HEK293 (cell line): ENCODE measurements around the gene SPTBN1.

Experiments
- CTCF ChIA-PET: fragments of 350-600 bp; formaldehyde crosslinking; extraction: SDS; loops from one replicate; lab custom pipeline; 2021; ENCODE audit warnings: antibody characterized with exemption; lab: Yijun Ruan, JAX
- POLR2A ChIA-PET: fragments of 300-600 bp; formaldehyde crosslinking; extraction: SDS; loops from one replicate; lab custom pipeline; 2020; ENCODE audit warnings: antibody characterized with exemption, inconsistent platforms; lab: Yijun Ruan, JAX
- H3K27ac ChIP-seq: fragments of 200-500 bp; sonication (Bioruptor generic); 2 replicates; pipeline ENCODE4 v1.5.1; 2014; ENCODE audit warnings: low read depth, low read length, control low read depth, inconsistent platforms; ENCODE audit errors: extremely low read depth
- H3K36me3 ChIP-seq, 2 experiments: fragments of 200-500 bp in 1 of 2; sonication (Bioruptor generic) in 1 of 2; 1 replicate in 1 of 2; 2 replicates in 1 of 2; pipeline ENCODE4 v1.5.1; 2014 to 2017; ENCODE audit warnings: inconsistent platforms in 2 of 2, low read length in 2 of 2; ENCODE audit not compliant: control insufficient read depth in 2 of 2, insufficient read depth in 1 of 2
- H3K4me1 ChIP-seq: fragments of 200-500 bp; sonication (Bioruptor generic); 2 replicates; pipeline ENCODE4 v1.5.1; 2014; ENCODE audit warnings: mild to moderate bottlenecking, low read length, inconsistent platforms; ENCODE audit not compliant: control insufficient read depth, insufficient read depth
- H3K4me3 ChIP-seq: 2 replicates; pipeline ENCODE4 v1.5.1; 2011; ENCODE audit warnings: low read depth, mild to moderate bottlenecking, control low read depth, low read length, moderate library complexity
- H3K9me3 ChIP-seq: fragments of 200-500 bp; sonication (Bioruptor generic); 2 replicates; pipeline ENCODE4 v1.5.1; 2014; ENCODE audit warnings: low read depth, low read length, inconsistent platforms; ENCODE audit not compliant: control insufficient read depth, insufficient read depth
- KLF10 ChIP-seq: fragments of 450-650 bp; IDR thresholded peaks from 2 replicates; pipeline ENCODE4 v1.5.1; 2018; ENCODE audit warnings: missing biosample characterization, mild to moderate bottlenecking, missing genetic modification characterization
- SCRT2 ChIP-seq: fragments of 450-650 bp; formaldehyde crosslinking; IDR thresholded peaks from 2 replicates; pipeline ENCODE4 v1.5.1; 2016; ENCODE audit warnings: missing biosample characterization, missing genetic modification characterization
- ZBTB1 ChIP-seq: fragments of 450-650 bp; formaldehyde crosslinking; IDR thresholded peaks from 2 replicates; pipeline ENCODE4 v1.5.1; 2016; ENCODE audit warnings: missing biosample characterization, missing genetic modification characterization
- ZBTB17 ChIP-seq: fragments of 450-650 bp; formaldehyde crosslinking; IDR thresholded peaks from 2 replicates; pipeline ENCODE4 v1.5.1; 2016; ENCODE audit warnings: missing biosample characterization, missing genetic modification characterization
- ZBTB26 ChIP-seq: fragments of 450-650 bp; formaldehyde crosslinking; optimal IDR thresholded peaks from 2 replicates; pipeline ENCODE3; 2016; ENCODE audit warnings: missing biosample characterization, mild to moderate bottlenecking, missing genetic modification characterization
- ZFP69B ChIP-seq: fragments of 450-650 bp; formaldehyde crosslinking; IDR thresholded peaks from 2 replicates; pipeline ENCODE4 v1.5.1; 2016; ENCODE audit warnings: missing biosample characterization, missing genetic modification characterization
- ZNF133 ChIP-seq: fragments of 450-650 bp; formaldehyde crosslinking; IDR thresholded peaks from 2 replicates; pipeline ENCODE4 v1.5.1; 2016; ENCODE audit warnings: missing biosample characterization, missing genetic modification characterization
- ZNF146 ChIP-seq: fragments of 450-650 bp; formaldehyde crosslinking; IDR thresholded peaks from 2 replicates; pipeline ENCODE4 v1.5.1; 2016; ENCODE audit warnings: missing biosample characterization, missing genetic modification characterization
- ZNF155 ChIP-seq: fragments of 450-650 bp; formaldehyde crosslinking; IDR thresholded peaks from 2 replicates; pipeline ENCODE4 v1.5.1; 2016; ENCODE audit warnings: missing biosample characterization, missing genetic modification characterization
- ZNF184 ChIP-seq: fragments of 450-650 bp; IDR thresholded peaks from 2 replicates; pipeline ENCODE4 v1.5.1; 2018; ENCODE audit warnings: missing biosample characterization, mild to moderate bottlenecking, missing genetic modification characterization
- ZNF2 ChIP-seq: fragments of 450-650 bp; formaldehyde crosslinking; IDR thresholded peaks from 2 replicates; pipeline ENCODE4 v1.5.1; 2016; ENCODE audit warnings: missing biosample characterization, missing genetic modification characterization
- ZNF211 ChIP-seq: fragments of 450-650 bp; formaldehyde crosslinking; IDR thresholded peaks from 2 replicates; pipeline ENCODE4 v1.5.1; 2016; ENCODE audit warnings: low read depth, missing biosample characterization, missing genetic modification characterization
- ZNF239 ChIP-seq: fragments of 450-650 bp; formaldehyde crosslinking; IDR thresholded peaks from 2 replicates; pipeline ENCODE4 v1.5.1; 2016; ENCODE audit warnings: missing biosample characterization, missing genetic modification characterization
- ZNF24 ChIP-seq: fragments of 450-650 bp; formaldehyde crosslinking; IDR thresholded peaks from 2 replicates; pipeline ENCODE4 v1.5.1; 2016; ENCODE audit warnings: missing biosample characterization, missing genetic modification characterization
- ZNF266 ChIP-seq: fragments of 450-650 bp; formaldehyde crosslinking; IDR thresholded peaks from 2 replicates; pipeline ENCODE4 v1.5.1; 2016; ENCODE audit warnings: missing biosample characterization, missing genetic modification characterization, low read depth
- ZNF324 ChIP-seq: fragments of 450-650 bp; formaldehyde crosslinking; IDR thresholded peaks from 2 replicates; pipeline ENCODE4 v1.5.1; 2016; ENCODE audit warnings: missing biosample characterization, missing genetic modification characterization
- ZNF391 ChIP-seq: fragments of 450-650 bp; formaldehyde crosslinking; IDR thresholded peaks from 2 replicates; pipeline ENCODE4 v1.5.1; 2016; ENCODE audit warnings: low read depth, missing biosample characterization, missing genetic modification characterization, borderline replicate concordance
- ZNF416 ChIP-seq: fragments of 450-650 bp; formaldehyde crosslinking; IDR thresholded peaks from 2 replicates; pipeline ENCODE4 v1.5.1; 2016; ENCODE audit warnings: missing biosample characterization, missing genetic modification characterization
- ZNF529 ChIP-seq: fragments of 450-650 bp; formaldehyde crosslinking; IDR thresholded peaks from 2 replicates; pipeline ENCODE4 v1.5.1; 2017; ENCODE audit warnings: missing genetic modification characterization, missing biosample characterization; ENCODE audit not compliant: insufficient replicate concordance
- ZNF549 ChIP-seq: fragments of 450-650 bp; IDR thresholded peaks from 2 replicates; pipeline ENCODE4 v1.5.1; 2018; ENCODE audit warnings: missing biosample characterization, missing genetic modification characterization, mild to moderate bottlenecking, inconsistent platforms, moderate library complexity
- ZNF558 ChIP-seq: fragments of 450-650 bp; formaldehyde crosslinking; IDR thresholded peaks from 2 replicates; pipeline ENCODE4 v1.5.1; 2016; ENCODE audit warnings: missing biosample characterization, missing genetic modification characterization
- ZNF624 ChIP-seq: fragments of 450-650 bp; formaldehyde crosslinking; IDR thresholded peaks from 2 replicates; pipeline ENCODE4 v1.5.1; 2017; ENCODE audit warnings: missing biosample characterization, missing genetic modification characterization
- ZNF707 ChIP-seq: fragments of 450-650 bp; formaldehyde crosslinking; IDR thresholded peaks from 2 replicates; pipeline ENCODE4 v1.5.1; 2016; ENCODE audit warnings: missing biosample characterization, missing genetic modification characterization
- TF ChIP-seq, protein P1 (sequence below): fragments of 450-650 bp; formaldehyde crosslinking; IDR thresholded peaks from 2 replicates; pipeline ENCODE4 v1.5.1; 2016; ENCODE audit warnings: missing biosample characterization, missing genetic modification characterization
- TF ChIP-seq, protein P2 (sequence below): fragments of 450-650 bp; formaldehyde crosslinking; IDR thresholded peaks from 2 replicates; pipeline ENCODE4 v1.5.1; 2016; ENCODE audit warnings: missing biosample characterization, missing genetic modification characterization

SPTBN1 gene

GRCh38 chr2:54429054-54429453 is 27.1 kb upstream of the SPTBN1 start (continued):
- TF ChIP-seq ZNF133 (no peak), ZNF529 (tag by site-specific recombination) (no peak), SCRT2 (no peak), ZNF558 (tag by site-specific recombination) (no peak), ZNF391 (tag by site-specific recombination) (no peak), ZNF211 (tag by site-specific recombination) (no peak), ZBTB1 (tag by site-specific recombination) (no peak), ZNF416 (tag by site-specific recombination) (no peak), ZBTB26 (tag by site-specific recombination) (no peak), ZBTB17 (tag by site-specific recombination) (no peak)

GRCh38 chr2:54429811-54430551 is 26.1 kb upstream of the SPTBN1 start:
- no peaks in the 10 kb centered on the region for H3K4me1 ChIP-seq
- H3K27ac ChIP-seq: no peak overlapping the region
- POLR2A ChIA-PET: no interaction called here
- H3K36me3 ChIP-seq: no peaks in the 10 kb centered on the region
- TF ChIP-seq, protein P1, sequence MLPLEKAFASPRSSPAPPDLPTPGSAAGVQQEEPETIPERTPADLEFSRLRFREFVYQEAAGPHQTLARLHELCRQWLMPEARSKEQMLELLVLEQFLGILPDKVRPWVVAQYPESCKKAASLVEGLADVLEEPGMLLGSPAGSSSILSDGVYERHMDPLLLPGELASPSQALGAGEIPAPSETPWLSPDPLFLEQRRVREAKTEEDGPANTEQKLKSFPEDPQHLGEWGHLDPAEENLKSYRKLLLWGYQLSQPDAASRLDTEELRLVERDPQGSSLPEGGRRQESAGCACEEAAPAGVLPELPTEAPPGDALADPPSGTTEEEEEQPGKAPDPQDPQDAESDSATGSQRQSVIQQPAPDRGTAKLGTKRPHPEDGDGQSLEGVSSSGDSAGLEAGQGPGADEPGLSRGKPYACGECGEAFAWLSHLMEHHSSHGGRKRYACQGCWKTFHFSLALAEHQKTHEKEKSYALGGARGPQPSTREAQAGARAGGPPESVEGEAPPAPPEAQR: no peak
- no peak for TF ChIP-seq ZNF549 (tag by site-specific recombination)
- TF ChIP-seq ZNF184 (tag by site-specific recombination): no peak
- TF ChIP-seq ZNF324 (tag by site-specific recombination): no peak
- no peak for TF ChIP-seq ZNF24 (tag by site-specific recombination)
- no peak for TF ChIP-seq KLF10 (tag by site-specific recombination)
- no peak for TF ChIP-seq ZNF2
- no peak for TF ChIP-seq ZNF266 (tag by site-specific recombination)
- TF ChIP-seq ZNF239: no peak
- TF ChIP-seq, protein P2, sequence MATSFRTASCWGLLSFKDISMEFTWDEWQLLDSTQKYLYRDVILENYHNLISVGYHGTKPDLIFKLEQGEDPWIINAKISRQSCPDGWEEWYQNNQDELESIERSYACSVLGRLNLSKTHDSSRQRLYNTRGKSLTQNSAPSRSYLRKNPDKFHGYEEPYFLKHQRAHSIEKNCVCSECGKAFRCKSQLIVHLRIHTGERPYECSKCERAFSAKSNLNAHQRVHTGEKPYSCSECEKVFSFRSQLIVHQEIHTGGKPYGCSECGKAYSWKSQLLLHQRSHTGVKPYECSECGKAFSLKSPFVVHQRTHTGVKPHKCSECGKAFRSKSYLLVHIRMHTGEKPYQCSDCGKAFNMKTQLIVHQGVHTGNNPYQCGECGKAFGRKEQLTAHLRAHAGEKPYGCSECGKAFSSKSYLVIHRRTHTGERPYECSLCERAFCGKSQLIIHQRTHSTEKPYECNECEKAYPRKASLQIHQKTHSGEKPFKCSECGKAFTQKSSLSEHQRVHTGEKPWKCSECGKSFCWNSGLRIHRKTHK (tag by site-specific recombination): no peak
- TF ChIP-seq, all 188 proteins: peak for 0
- CTCF ChIA-PET: no interaction called here
- Histone ChIP-seq H3K4me3 (no peak overlapping the region), H3K9me3 (no peaks in the 10 kb centered on the region)

DNA sequence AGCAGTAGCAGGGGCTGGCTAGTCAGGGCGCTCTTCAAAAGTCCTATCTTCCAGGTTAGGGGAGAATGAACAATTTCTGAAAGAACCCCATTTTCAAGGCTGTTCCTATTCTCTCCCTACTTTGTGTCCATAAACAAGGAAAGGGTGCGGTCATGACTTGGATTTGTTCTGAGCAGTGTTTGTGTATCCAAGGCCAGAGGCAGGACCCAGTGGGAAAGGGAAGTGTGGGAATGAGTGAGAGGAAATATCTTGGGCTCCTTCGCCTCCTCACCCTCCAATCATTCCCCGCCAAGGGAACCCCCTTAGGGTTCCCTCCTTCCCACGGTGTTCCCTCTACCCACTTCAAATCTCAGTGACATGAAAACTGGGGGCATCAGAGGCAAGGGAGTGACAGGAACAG is 25.5 kb upstream of the SPTBN1 start:
- Histone ChIP-seq H3K27ac (no peak overlapping the region), H3K36me3 (no peaks in the 10 kb centered on the region), H3K4me3 (no peak overlapping the region), H3K9me3 (no peaks in the 10 kb centered on the region), H3K4me1 (no peaks in the 10 kb centered on the region)
- TF ChIP-seq ZNF155 (tag by site-specific recombination) (no peak), ZFP69B (no peak), ZNF146 (no peak), ZNF707 (tag by site-specific recombination) (no peak), ZNF624 (no peak), KLF10 (tag by site-specific recombination) (no peak)
- POLR2A ChIA-PET: no interaction called here
- CTCF ChIA-PET: no interaction called here
